Measurements from ENCODE around the gene GATAD2A.
A peak's percentile ranks its signal among the peaks of the same experiment; 100 is the strongest.
"Not testable (repeated sequence)": the region's sequence is repeated elsewhere in the genome, so short reads cannot be mapped to it uniquely, and the experiment has no call there.

GATAD2A gene

DNA sequence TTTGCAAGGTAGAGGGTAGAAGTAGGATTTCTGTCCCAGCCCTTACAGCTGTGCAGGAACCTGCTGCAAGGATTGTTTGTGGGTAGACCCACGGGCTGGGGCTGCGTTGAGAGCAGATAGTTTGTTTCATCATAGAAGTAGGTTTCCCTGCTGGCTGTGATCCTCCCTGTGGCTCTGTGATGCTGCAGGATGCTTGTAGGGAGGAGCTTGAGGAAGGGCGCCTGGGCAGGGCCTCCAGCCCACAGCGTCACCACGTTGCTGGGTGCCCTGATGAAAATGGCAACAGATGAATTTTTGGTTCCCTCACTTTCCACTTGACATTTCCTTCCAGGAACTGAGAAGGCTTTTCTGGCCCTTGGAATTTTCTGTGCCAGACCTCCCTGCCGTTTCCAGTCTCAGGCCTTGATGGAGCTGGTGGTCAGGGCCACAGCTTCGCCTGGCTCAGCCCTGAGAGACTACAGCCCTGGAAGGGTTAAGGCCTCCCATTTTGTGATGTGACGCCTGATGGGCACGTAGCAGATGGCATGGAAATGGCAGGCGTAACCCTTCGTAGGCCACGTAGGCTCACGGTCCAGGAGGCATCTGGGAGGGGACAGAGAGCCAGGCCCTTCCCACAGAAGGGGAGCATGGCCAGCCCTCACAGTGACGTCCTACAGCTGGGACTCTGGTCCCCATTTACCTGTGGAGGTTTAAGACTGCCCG lies 42.2 kb downstream of the GATAD2A start:
- no peak for DNase-seq

DNA sequence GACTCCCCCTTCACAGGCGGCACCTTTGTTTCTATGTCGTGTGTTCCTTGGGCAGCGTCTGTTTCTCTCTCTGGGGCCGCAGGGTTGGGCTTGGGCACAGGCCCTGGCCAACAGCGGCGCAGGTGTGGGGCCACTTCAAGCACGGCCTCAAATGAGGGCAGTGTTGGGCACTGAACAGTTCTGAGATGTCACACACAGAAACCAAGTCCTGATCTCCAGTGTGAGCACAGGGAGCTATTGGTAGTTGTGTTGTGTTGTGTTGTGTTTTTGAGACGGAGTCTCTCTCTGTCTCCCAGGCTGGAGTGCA lies 42.7 kb downstream of the GATAD2A start:
- DNase-seq: no peak

DNA sequence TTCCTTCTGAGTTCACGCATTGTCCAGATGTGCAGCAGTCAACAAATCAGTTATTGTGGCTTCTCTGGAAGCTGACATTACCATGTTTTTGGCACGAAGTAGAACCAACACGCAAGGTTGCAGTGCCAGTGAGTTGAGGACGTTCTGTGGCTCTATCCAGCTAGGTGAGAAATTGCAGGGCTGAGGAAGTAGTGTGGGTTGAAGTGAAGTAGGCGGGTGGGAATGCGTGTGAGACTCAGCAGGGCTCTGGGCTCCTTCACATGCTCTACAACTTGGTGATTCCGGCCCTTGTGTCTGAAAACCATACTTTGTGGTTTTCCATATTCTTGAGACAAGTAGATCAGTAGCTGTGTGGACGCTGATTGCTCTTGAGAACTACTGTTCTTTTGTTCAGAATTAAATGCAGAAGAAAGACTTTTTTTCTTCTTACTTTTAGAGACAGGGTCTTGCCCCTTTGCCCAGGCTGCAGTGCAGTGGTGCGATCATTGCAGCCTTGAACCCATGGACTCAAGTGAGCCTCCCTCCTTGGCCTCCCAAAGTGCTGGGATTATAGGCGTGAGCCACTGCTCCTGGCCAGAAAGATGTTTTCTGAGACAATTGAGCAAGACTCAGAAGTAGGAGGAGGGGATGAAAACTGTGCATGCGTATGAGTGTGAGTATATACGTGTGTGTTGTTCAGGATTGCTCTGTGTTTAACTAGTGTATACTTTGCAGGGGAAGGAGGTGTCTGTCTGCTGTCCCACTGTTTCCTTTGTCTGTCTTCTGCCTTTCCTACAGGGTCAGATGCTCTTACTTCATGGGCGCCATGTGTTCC lies 46.2 kb downstream of the GATAD2A start:
- DNase-seq: no peak

DNA sequence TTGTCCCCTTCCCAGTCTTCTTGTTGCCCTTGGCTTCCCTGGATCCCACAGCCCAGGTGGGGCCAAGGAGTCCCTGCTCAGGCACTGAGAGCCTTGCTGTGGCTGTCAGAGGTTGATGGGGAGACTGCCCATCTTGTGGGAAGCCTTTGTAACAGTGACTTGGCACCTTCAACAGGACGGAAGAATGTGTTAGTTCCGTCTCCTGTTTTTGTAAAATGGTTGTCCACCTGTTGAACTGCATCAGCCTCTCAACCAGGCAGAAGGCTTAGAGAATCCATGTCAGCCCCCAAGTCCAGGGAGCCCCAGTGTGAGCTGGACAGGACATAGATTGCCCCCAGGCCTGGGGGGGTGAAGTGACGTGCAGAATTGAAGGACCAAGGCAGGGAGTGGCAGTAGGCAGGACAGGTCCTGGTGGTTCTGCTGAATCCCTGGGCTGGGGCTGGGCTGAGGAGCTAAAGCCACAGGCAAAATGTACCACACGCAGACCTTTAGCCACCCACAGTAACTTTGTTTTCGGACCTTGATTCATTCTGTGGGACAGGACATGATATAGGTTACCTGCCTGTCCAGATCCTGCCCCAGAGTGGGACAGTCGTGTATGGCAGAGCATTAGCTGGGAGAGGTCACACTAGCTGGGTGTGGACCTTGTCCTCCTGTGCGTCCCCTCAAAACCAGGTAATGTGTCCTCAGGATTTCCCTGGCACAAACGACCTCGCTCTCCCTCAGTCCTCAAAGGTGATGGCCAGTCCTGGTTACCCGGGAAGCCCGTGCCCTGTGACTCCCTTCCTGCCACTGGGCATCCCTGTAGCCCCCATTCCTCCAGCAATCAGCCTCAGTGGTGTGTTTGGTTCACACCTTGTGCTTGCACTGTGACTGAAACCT lies 47.0 kb downstream of the GATAD2A start:
- no peak for DNase-seq

DNA sequence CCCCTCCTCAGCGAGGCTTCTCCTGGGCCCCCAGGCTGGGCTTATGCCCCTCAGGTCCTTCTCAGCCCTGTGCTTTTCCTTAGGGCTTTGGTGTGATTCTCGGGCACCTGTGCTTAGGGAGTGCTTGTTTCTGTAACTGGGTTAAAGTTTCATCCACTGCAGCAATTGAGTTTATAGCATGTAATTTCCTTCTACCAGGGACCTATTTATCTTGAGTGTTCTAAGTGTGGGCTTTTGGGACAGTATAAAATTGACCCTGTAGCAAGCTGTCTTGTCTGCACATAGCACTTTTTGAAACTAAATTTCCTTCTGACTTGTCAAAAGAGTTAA lies 47.6 kb downstream of the GATAD2A start:
- DNase-seq: no peak

DNA sequence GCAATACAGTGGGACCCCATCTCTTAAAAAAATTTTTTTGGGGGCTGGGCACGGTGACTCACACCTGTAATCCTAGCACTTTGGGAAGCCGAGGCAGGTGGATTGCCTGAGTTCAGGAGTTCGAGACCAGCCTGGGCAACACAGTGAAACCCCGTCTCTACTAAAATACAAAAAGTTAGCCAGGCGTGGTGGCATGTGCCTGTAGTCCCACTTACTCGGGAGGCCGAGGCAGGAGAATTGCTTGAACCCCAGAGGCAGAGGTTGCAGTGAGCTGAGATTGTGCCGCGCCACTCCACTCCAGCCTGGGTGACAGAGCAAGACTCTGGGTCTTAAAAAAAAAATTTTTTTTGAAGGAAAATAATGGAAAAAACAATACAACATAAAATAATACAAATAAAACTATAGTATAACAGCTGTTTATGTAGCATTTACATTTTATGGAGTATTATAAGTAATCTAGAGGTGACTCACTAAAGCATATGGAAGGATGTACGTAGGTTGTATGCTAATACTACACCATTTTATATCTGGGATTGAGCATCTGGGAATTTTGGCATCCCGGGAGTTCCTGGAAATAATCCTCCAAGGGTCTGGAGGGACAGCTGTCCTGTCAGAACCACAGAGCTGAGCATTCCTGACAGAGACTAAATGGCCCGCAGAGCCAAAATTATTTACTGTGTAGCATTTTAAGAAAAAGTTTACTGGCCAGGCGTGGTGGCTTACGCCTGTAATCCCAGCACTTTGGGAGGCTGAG lies 49.9 kb downstream of the GATAD2A start:
- DNase-seq: not testable (repeated sequence)

DNA sequence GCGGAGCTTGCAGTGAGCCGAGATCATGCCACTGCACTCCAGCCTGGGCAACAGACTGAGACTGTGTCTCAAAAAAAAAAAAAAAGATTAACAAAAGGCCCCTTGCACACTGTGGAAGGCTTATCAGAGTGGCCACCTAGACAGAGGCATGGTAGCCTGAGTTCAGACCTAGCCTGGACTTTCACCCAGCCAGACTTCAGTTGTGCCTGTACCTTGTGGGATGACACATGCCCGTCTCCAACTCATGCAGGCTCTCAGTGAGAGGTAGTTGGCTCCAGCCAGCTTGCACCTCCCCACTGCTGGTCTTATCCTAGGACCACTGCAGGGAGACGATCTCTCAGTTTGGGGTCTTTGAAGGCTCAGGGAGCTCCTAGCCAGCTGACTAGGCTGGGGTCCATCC lies 52.2 kb downstream of the GATAD2A start:
- no peak for DNase-seq

DNA sequence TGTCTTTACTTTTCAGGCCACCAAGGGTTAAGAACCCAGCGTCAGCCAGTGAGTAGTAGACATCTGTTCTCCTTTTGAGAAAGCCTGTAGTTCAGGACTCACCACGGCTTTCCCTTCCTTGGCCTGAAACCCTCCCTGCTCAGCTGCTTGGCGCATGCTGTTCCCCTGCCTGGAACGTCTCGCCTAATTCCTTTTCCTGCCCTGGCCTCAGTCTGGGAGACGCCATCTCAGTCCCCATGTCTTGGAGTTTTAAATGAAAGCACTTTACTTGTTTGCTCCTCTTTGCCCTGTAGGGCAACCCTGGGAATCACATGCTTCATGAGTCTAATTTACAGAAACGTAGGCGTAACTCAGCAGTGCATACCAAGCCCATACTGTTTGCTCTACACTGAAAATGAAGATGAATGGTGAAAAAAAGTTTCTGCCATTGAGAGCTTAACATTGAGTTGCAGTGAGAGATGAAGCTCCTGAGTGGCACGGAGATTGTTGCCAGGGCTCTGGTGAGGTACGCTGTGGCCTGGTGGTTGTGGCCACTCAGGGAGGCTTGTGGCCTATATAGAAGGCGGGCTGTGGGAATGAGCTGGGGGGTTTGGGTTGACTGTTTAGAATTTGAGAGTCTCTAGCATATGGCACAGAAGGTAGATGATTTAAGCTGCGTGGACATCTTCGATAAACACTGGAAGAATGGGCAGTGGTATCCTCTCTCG lies 52.8 kb downstream of the GATAD2A start:
- DNase-seq: no peak

DNA sequence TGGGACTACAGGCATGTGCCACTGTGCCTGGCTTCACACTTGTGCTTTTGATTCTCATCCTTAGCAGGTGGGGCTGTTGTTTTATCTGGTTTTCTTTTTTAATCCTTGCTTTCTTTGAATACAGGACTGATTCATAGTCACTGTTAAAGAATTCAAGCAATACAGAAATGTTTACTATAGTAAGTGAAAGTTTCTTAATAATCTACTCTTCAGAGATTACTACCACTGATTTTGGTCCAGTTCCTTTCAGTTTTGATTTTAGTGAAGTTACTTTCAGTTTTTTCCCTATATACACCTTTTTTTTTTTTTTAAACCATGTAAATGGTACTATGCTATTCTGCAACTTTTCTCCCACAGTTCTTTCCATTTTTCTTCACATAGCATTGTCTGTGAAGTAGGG lies 53.6 kb downstream of the GATAD2A start:
- DNase-seq: no peak

DNA sequence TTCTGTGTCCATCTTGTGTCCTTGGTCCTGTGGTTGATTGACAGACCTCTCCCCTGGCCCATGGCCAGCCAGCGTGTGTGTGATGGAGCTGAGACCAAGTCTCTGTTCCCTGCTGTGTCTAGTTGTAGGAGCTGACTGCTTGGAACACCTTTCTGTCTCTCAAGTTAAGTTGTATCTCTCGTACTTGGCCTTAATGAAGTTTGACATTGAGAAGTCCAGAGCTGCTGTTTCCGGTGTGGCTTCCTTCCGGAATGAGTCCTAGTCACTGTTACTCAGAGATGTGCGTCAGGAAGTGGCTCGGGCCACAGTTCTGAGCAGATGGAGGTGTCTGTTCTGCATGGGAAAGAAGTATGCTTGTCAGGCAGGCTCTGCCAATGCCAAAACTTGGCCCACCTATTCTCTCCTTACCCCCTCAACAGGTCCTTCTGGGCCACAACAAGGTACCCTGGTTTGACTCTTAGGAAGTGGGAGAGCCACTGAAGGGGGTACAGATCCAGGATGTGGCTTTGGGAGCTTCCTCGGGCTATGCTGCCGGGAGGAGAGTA lies 54.3 kb downstream of the GATAD2A start:
- peak in 1 of 2 experiments; percentile 65 for DNase-seq

DNA sequence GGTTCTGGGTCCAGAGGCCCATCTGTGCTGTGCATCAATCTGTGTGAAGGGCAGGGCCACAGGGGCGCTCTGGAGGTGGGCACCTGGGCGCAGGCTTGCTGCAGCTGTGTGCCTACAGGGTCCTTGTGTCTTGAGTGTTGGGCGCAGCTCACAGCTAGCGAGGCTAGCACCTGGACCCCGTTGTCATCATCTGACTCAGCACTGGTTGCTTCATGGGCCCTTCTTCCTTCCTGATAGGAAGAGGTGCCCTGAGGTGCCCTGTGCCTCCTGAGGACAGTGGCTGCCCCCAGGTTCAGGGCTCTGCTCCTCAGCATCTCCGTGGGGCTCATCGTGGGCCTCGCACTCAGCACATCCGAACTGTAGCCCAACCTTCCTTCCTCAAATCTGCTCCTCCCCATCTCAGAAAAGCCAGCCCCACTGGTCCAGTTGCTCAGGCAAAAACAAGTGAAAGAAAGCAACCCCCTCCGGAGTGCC lies 54.8 kb downstream of the GATAD2A start:
- peak; percentile 25 to 45 for DNase-seq

DNA sequence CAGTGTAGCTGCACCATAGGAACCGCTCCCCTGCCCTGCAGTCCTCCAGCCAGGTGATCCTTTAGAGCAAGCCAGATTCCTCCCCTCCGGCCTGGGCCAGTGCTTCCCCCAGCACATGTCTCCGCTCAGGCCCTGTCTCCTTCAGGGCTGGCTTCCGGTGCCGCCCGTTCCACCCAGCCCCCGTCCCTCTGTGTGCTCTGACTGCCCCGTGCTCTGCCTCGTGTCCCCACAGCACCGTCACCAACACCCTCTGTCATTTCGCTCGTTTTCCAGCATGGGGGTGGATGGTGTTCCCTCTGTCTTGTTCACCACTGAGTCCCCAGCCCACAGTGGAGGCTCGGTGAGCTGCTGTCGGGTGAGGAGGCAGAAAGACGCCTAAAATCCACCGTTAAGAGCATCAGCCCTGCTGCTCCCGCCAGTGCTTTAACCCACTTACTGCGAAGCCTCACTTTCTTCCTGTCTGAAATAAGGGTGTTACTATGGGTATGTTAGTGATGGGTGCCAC lies 55.3 kb downstream of the GATAD2A start:
- DNase-seq: peak; percentile 30 to 77

DNA sequence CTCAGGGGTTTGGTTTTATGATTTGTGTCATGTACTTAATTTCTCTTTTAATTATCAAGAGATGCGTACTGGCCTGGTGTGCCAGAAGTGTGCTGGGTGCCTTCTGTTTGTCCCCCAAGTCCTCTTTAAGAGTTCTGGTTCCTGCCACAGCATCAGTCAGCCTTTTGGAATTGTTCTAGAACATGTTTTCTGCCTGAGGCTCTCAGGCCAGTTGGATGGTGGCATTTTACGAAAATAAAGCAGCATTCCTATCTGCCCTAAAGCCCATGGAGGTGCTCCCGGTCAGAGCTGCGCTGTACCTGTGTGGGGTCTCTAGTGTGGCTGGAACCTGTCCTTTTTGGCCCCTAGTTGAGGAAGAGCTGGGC lies 55.8 kb downstream of the GATAD2A start:
- no peak for DNase-seq

DNA sequence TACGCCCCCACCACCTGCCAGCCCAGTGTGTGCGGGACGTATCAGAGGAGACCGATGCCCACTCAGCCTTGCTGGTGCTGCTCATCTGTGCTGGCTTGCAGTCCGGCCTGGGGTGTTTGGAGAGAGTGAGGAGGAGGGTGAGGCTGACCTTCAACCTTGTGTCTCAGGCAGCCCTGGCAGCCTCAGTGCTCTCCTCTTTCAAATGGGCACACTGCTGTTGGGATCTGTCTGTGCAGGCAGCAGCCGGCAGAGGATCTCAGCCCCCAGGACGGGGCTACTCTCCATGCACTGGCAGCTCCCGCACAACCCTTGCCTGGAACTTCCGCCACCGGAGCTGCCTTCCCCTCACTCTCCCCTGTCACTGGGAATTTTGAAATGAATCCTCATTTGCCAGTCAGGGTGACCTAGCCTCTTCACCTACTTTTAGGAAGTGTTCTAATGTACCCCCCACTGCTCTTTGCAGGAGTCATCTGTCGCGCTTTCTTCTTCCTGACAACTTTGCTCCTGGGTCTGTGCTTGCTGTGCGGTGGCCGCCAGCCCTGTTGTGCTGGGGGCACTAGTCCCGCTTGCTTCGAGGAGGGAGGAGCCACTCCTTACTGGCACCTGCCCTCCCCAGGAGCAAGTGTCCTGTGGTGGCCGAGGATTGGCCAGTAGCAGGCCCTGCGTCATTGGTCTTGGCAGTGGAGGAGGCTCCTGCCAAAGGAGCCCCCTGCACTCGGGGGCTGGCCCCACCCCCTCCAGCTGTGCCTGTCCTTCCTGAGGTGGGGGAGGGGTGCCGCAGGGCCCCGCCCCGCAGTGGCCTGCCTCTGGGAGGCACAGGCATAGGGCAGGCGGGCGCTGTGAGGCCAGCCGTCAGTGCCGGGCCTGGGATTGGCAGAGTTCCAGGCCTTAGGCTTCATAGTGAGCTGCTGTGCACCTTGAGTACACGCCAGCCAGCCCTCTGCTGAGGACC lies 56.5 kb downstream of the GATAD2A start:
- peak; percentile 95 to 96 for DNase-seq

DNA sequence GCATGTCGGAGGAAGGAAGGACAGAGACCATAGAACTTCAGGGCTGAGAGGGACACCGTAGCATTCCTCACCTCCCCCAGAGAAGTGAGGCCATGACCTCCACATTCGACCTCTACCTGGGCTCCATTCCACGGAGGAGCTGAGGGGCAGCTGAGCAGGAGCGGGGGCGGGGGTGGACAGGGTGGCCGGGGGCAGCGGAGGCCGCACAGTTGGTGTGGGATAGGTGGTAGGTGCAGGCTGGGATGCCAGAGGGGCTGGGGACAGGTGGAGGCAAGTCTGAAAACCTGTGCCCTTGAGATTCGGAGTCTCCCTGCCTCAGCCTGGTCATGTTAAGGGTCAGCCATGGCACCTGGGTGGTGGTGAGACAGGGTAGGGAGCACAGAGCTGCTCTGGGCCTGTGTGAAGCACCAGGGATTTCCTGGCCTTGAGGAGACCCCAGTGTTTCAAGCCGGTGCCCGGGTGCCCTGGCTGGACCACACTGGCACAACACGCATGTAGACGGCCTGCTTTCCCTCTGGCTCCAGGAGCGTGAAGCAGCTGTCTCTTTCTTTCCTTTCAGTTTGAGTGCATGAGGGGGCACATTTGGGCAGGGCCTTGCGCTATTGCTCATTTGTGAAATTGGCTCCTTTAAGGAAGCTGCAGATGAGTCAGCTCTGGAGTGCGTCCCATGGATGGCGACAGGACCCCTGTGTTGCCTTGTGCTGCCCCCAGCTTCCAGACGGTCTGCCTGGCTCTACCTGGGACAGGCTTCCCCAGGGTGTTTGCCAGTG lies 58.1 kb downstream of the GATAD2A start:
- DNase-seq: no peak

DNA sequence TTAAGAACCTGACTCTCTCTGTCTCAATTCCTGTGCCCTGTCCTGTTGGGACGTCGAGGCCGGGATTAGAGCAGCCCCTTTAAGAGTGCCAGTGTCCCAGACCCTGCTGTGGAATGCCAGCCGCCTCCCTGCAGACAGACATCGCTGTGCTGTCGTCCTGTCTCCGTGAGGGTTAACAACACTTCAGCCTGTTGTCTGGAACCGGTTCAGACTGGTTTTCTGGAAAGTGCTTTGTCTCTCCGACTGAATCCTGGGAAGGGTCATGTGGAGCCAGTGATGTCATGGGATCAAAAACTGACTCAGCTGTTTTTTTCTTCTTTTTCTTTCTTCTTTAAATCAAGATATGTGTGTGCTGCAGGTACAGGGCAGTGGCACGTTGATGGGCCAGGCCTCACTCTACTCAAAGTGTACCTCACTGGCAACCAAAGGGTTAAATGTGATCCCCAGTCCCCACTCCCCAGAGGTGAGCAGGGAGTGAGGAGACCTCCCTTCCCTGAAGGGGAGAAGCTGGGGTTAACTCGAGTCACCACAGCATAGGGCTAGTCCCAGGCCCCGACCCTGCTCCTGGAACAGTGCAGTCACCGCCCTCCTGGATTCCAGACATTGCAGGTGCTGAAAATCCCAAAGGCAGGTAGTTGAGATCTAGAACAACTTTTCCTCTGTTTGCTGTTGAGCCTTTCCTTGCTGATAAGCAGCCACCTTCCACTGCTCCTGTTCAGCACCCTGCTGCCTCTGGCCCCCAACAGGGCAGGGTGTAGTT lies 59.0 kb downstream of the GATAD2A start:
- DNase-seq: no peak

DNA sequence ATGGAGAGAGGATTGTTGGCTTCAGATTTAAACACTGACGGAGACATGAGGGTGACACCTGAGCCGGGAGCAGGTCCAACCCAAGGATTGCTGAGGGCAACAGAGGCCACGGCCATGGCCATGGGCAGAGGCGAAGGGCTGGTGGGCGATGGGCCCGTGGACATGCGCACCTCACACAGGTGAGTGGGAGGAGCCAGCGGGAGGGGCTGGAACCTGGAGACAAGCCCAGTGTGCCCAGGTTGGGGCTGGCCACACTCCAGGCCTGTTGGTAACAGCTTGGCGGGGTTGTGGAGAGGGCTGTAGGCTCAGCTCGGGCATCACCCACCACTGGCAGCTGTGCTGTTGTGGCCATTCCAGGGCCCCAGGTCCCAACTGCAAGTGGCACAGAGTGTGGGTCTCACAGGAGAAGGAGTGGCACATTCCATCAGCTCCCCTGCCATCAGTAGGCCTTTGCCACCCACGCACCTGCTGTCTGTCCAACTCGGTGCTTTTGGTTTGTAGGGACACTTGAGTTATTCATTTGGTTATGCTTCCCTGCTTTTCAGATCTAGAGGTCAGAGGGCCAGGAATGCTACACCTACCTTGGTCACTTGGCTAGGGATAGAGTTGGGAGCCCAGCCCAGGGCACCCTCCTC lies 60.1 kb downstream of the GATAD2A start:
- DNase-seq: no peak

DNA sequence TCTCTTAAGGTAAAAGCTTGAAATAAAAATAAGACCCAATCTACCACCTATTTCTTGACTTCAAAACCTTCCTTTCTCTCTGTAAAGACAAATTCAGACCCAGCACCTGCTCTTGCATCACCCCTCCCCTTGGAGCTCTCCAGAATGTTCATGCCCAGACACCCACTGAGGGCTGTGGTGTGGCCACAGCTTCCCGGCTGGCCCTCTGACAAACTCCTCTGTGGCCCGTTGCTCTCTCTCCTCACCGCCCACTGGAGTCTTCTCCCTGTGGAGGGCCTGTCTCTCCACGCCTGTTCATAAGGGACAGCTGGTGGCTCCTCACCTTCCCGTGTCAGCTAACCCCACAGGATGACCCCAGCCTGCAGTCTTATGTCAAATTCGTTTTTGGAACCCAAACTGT lies 60.7 kb downstream of the GATAD2A start:
- no peak for DNase-seq
